Right hindlimb (tissue), 1 donor: ENCODE data around the gene NRIP3.
"Not testable (repeated sequence)": the region's sequence is repeated elsewhere in the genome, so short reads cannot be mapped to it uniquely, and the experiment has no call there.

Experiments used
- DNase-seq: peaks from one replicate; pipeline ENCODE4 v3.0.0-alpha.2; 2018

NRIP3 gene

DNA sequence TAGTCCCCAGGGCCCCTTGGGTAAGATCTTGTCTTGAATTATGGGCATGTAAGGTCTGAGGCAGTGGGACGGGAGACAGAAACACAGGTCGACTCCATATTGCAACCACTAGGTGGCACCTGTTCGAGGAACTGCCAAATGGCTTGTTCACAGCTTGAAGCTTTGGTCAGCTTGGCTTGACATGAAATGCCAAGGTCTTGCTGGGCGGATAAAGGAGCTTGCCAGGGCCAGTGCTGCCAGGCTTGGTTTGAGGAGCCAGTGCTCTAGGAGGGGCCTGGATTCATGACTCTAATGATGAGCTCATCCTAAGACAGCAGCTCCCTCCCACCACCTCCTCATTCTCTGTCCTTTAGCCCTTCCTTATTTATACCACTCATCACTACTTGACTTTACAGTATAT is 11.9 kb upstream of the NRIP3 start:
- peak; percentile 75 for DNase-seq

DNA sequence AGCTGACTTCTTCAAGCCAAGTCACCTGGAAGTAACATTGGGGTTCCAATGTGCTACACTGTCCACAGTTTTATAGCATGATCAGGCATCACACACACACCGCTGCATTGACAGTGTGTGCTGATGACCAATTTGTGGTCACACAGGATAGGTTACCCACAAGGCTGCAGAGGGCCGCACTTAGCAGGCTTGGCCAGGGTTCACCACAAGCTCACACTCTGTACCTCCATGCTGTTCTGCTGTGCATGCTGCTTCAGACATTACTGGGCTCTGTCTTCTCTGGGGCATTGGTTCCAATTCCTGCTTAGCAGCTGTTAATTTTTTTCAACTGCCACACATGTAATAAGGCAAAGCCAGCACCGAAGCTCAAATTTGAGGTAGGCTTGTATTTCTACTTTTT is 11.0 kb upstream of the NRIP3 start:
- DNase-seq: no peak

DNA sequence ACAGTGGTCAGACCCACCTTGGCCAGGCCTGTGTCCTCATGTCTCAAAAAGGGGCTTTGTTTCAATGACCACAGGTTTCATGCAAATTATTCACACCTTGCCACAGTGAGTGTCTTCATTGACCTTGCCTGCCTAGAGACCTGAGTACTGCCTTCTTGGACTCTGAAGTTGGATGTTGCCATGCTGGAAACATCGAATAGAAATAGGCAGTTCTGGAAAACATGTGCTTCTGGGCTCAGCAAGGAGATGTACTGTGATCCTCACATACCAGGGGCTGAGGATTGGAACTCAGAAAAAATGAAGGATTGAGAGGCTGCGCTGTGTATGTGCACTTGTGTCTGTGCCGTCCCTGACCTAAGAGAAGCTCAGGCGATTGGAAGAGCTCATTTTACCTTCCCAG is 9.6 kb upstream of the NRIP3 start:
- DNase-seq: no peak

DNA sequence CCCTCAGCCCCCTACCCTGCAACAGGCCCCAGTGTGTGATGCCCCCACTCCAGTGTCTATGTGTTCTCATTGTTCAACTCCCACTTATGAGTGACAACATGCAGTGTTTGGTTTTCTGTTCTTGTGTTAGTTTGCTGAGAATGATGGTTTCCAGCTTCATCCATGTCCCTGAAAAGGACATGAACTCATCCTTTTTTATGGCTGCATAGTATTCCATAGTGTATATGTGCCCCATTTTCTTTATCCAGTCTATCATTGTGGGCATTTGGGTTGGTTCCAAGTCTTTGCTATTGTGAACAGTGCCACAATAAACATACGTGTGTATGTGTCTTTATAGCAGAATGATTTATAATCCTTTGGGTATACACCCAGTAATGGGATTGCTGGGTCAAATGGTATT is 5.7 kb upstream of the NRIP3 start:
- not testable (repeated sequence) for DNase-seq

DNA sequence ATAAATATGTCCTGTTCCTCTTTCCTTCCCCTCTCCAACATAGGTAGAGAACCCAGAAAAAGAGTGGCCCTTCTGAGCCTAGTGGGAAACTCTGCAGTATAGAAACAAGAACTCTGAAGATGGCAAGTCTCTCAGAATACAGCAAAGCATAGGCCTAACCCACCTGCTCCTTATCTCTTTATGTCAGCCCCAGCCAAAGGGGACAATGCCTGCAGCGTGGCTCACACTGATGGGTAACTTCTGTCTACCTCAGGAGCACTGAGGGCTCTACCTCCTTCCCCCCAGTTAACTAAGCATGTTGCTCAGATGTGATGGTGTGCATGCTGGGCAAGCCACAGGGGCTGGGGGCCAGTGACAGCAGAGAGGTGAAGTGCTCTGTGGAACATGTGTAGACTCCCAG is 4.9 kb upstream of the NRIP3 start:
- DNase-seq: no peak

DNA sequence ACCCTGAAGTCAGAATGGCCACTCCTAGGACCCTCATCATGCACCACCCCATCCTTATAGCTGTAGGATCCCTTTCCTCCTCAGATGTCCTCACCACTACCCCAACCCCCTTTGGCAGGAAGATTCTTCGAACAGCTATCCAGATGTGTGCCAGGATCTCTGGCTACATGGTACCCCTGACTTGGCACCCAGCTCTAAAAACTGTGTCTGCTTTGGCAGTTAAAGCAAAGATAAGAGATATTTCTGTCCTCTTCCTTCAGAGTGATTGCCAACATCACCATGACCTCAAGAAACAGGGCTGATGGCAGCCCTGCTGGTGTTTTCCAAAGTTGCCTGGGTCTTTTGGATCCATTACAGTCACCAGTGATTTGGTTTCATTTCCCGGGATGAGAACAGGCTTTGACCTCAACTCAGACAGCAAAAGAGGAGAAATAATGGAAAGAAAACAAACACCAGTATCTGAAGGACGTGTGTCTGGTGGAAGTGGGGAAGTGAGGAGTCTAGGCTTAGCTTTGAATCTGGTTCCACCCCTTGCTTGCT is 4.3 kb upstream of the NRIP3 start:
- no peak for DNase-seq

DNA sequence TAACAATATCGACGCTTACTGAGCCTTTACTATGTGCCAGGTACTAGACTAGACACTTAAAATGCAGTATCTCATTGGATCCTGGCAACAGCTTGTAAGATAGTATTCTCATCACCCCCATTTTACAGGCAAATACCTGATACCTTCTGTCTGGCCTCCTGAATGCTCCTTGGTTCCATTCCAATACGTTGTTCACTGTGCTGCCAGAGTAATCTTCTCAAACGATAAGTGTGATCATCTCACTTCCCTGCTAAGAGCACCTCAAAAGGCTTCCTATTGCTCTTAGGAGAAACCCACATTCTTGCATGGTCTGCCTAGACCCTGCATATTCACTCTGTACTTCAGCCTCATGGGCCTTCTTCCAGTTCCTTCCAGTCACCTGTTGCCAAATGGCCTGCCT is 1.3 kb upstream of the NRIP3 start:
- no peak for DNase-seq

DNA sequence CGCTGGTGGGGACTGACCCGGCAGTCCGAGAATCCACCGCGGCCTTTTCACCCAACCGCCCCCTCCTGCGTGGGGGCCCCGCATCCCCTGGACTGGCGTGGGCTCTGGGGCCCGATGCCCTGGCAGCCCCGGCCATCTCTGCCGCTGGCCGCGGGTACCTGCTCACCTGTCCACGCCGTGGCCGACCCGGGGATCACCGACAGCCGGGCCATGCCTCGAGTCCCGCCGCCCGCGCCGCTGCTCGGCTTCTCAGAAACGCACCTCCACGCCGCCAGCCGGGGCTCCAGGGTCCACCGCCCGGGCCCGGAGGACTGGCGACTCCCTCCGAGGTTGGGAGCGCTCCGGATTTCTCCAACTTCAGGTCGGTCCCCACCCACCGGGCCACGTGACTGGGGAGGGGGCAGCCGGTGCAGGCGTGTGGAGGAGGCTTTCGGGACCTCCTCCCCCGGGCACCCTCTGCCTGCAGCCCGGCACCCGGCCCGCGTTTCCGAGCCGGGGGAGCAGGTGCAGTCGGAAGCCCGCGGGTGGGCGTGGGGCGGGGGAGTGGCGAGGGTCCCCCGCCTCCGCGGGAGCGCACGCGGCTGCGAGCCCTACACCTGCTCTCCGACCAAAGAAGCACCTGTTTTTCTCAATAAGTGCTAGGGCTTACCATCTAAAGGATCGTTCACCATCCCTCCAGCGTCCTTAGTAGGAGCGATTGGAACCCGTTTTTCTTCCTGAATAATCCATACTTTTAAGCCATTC is 554 bp upstream of the NRIP3 start:
- DNase-seq: peak; percentile 48

DNA sequence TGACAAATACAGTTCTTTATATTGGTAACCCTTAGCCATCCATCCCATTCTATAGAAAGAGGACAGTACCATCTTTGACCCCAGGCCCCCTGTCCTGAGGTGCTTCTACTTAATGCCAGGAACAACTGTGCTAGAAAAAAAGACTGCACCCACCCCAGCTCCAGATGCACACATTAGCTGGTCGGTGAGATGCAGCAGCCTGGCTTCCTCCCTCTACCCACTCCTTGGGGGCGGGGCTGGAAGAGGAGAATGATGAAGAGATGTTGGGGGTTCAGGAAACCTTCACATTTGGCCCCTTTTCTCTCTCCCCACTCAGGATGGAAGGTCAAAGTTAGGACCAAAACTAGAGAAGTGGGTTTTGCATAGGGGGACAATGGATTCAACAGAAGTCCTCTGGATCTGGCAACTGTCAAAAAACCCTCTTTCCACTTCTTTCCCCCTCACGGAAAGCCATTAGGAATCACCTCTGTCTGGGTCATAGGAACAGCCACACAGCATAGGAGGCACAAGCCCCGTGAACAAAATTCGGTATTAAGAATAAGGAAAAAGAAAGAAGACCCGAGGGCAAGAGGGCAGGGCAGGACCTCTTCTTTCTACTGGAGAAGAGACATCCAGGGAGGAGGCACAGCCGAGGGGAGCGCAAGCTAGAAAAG is 755 bp downstream of the NRIP3 start:
- DNase-seq: no peak

DNA sequence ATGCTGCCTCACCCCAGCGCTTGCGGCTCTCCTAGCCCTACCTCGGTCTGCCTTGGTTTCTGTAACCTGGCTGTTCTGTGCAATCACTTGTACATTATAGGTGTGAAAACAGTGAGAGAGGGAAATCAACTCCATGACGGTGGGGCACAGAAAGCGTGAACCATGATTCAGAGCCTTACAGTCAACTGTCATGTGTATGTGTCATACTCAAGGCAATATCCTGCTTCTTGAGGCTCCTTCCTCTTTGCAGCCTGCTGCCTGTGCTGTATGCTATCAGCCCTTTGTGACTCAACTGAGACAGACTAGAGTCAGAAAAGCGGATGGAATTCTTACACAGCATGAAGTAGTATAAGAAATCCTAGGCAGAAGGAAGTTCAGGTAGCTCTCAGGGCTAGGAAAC is 2.1 kb downstream of the NRIP3 start:
- no peak for DNase-seq

DNA sequence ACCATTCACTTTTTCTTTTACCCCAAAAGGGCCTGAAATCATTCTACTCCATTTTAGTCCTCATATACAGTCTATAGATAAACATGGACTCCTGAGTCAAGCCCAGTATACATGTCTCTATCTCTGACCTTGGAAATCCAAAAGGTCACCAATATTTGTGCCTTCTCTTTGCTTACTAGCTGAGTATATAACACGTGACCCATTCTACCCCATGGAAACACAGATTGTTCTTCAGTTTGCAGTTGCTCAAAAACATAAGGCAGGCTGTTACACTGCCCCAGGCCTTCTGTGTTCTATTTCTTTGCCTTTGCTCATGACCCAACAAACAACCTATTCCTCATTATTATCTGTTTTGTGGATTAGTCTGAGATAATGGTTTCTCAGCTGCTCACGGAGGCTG is 5.8 kb downstream of the NRIP3 start:
- DNase-seq: no peak

DNA sequence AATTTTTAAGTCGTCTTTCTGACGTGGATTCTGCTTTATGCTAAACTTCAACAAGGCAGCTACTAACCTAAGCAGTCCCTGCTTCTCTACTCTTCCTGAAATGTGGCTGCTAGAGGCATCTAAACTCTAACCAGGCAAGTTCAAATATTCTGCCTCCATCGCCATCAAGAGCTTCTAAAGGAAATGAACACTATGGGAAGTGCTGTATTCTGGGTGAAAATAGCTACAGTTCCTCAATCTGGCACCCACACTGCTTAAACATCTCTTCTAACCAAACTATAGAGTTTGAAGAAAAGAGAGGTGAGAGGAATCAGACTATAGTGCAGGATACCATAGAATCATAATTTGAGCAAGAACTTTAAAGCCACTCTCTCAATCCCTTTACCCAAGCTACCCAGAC is 6.3 kb downstream of the NRIP3 start:
- DNase-seq: no peak

DNA sequence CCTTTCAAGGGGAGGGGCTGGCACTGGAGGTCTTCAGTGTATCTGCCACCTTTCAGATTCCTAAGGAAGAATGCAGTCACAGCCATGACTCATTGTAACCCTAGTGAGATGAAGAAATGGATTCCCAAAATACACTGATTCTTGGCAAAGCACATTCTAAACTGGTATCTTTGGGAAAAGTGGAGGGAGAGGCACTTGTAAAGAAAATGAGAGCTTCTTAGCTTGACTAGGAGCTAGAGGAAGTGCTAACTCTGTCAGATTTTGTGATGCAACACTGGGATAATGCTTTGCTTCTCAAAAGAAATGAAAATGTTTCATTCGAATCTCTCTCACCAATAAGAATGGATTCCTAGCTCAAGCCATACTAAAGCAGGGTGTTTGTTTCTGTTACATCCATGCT is 14.3 kb downstream of the NRIP3 start:
- DNase-seq: no peak

DNA sequence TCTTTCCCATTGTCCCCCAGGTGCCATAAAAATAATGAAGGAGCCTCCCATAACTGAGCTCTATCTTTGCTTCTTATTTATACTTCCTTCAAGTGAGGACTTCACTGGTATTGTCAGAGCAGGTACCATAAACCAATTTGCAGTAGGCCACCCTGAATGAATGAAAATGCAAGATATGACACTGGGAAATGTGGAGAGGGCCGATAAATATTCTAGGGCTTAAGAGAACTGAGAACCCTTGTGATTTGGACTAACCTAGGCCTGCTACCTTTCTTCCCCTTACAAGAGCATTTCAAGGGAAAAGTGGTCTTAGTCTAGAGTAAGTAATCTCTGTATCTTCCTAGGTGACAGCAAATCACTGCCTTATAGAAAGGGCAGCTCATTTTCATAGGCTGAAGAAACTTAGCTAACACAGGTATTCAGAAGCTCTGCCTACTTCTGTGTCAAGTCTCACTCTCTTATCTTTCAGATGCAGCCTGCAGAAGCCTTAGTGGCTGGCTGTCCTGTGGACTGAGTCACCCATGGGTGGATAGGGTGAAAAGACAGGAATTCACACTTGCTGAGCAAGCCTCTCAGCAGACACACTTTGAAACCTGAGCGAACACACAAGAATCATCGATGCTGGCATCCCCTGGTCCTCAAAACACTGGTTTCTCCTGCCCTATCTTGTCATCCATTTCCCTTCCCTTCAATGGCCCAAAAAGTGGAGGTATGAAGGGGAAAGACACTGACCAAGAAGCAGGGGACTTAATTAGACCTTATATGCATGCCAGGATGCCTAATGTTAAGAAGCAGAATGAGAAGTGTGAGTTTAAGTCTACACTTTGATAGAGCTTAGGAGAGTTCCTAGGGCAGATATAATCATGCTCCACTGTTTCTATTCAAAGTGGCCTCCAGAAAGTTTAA is 15.2 kb downstream of the NRIP3 start:
- no peak for DNase-seq

DNA sequence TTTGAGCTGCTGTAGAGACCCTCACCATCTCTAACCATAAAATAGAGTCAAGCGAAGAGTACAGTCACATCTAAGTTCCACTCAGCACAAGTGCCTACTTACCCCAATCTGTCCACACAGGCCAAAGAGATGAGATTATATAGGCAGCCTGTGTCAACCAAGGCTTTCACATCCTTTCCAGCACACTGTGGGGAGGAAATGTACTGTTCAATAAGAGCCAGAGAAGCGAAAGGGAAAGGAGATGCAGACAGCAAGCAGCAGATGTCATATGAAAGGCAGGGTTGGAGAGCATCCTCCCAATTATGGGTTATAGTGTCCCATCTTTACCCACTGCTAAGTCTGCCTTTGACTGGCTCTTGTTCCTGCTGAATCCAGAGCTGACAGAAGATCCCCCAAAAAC is 16.4 kb downstream of the NRIP3 start:
- DNase-seq: no peak

DNA sequence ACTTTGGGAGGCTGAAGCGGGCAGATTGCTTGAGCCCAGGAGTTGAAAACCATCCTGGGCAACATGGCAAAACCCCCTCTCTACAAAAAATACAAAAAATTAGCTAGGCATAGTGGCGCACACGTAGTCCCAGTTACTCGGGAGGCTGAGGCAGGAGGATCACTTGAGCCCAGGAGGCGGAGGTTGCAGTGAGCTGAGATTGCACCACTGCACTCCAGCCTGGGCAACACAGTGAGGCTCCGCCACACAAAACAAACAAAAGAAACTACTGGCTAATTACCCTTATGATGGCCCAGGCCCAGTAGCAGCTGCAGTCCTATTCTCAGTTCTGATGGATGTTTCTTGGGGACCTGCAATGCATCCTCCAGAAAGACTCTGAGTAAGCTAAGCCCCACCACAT is 17.0 kb downstream of the NRIP3 start:
- DNase-seq: not testable (repeated sequence)

DNA sequence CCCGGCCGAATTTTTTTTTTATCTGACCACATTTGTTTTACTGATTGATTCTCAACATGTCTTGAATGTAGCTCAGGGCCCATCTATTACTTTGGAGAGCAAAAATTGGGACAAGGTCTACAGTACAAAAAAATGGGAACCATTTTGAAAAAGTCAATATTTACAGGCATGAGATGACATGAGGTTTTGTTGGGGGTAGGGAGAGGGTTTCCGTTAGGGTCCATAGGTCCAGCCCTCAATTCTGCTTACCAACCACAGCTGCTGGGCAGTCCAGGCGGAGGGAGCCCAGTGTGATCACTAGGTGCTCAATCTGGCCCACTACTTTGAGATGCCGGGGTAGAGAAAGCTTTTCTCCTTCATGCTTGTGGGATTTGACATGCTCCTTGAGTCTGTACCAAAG is 18.3 kb downstream of the NRIP3 start:
- no peak for DNase-seq

DNA sequence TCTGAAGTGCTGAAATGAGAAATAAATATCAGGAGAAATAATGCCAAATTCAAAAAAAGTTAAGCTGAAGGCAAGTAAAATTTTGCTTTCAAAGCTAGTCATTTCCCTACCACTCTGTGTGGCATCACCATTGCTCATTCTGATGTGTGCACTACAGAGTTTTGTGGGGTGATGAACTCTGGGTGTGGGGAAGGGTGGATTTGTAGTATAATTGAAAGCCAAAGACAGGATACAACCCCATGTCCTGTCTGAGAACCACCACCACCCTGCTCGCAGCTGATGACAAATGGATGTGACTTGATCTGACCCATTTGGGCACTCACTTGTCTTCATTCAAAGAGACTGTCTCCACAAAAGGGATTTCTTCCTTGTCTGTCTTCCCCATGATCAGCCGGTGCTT is 20.2 kb downstream of the NRIP3 start:
- DNase-seq: no peak

DNA sequence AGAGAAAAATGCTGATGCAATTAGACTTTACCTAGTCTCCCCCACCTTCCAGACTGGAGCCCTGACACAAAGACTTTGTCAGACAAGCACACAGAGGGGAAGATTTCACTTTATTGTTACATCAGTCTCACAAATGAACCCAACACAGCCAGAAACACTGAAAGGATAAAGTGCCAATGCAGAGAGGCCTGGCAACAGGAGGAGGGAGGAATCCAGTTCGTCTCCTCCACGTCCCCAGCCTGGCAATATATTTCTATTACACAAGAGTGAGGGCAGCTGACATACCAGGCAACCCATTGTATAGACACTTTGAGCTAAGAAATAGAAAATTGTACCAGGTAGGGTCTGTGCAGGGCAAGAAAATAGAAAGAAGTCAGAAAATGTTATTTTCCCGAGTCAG is 23.3 kb downstream of the NRIP3 start:
- no peak for DNase-seq

DNA sequence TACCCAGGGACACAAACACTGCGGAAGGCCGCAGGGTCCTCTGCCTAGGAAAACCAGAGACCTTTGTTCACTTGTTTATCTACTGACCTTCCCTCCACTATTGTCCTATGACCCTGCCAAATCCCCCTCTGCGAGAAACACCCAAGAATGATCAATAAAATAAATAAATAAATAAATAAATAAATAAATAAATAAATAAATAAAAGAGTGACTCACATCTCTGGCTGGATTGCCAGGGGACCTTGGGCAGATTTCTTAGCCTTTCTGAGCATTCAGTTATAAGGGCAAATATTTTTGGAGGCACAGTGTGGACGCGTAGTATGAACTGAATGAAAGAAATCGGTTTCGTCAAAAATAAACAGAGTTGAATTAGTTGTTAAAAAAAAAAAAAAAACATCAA is 24.4 kb downstream of the NRIP3 start:
- DNase-seq: not testable (repeated sequence)

DNA sequence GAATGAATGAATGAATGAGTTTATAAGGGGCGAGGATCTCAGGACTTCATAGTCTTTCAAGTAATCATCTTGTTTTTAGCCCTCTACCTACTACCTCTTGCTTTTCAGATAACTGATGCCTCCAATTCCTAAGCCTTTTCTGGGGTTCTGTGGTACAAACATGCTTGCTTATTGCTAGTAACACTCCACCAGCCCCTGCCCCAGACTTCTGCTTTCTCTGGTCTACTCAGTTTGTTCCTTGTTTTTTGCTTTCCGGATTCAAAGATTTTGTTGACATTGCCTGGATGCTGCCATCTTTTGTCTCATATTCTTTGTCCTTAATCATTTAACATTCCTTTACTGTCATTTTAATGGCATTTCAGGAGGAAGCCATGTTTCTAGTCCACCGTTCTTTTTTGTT is 30.7 kb downstream of the NRIP3 start:
- DNase-seq: no peak

DNA sequence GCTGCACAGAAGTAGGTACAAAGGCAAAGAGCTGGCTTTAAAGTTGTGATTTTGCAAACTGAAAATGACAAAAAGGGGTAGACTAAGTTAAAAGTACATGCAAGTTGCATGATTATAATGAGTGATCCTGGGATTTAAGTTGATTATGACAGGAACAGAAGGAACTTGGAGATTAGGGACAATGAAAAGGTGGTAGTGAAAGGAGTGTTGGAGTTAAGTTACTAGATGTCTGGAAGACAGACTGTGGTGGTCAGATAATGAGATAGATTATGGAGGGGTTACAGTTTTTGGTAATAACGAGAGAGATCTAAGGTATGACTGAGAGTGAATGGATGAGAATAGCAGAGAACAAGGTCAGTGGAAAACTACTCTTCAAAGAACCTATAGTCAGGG is 31.9 kb downstream of the NRIP3 start:
- no peak for DNase-seq

DNA sequence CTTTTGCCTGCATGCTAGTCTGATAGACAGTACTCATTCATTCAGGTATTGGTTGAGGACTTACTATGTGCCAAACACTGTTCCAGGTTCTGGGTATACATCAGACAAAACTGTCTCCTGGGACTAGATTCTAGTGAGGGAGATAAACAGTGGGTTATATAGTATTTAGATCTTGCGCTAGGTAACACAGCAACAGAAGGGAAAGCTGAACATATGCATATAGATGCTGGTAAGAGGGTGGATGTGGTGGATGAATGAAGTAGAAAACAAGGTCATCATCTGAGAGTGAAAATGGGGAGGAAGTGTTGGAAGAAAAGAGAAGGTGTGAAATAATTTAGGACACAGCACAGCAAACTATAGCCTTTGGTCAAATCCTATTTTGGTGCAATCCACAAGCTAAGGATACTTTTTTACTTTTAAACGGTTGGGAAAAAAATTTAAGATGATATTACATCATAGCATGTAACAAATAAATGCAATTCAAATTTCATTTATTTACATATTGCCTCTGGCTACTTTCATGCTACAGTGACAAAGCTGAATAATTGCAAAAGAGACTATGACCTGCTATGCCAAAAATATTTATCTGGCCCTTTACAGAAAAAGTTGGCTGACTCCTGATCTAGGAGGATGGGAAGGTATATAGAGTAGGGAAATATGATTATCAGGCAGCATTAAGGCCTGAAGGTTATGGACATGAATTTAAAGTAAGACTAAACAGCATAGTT is 32.4 kb downstream of the NRIP3 start:
- DNase-seq: no peak
